ENCODE results near the gene PLAAT3. TPM values are rescaled to one million over a fixed set of nuclear protein-coding genes. Genes with fewer than 3 reads are reported as not detected.
"Not testable (repeated sequence)": the region's sequence is repeated elsewhere in the genome, so short reads cannot be mapped to it uniquely, and the experiment has no call there.

The PLAAT3 gene
- total RNA-seq, 1 experiment from 2014 or later, result 60.1 TPM

GRCh38 chr11:63609536-63609935, 4.7 kb downstream of the PLAAT3 start:
- no peak for DNase-seq (ENCODE audit: low spot score)

- peak; percentile 71 for DNase-seq (ENCODE audit: low spot score)
Observed at GRCh38 chr11:63608353-63609345, 5.6 kb downstream of the PLAAT3 start.

- DNase-seq (ENCODE audit: low spot score), result no peak
Observed at GRCh38 chr11:63603180-63603518, 11.1 kb downstream of the PLAAT3 start.

- DNase-seq (ENCODE audit: low spot score), result peak; percentile 37
Observed at GRCh38 chr11:63602290-63603179, 11.7 kb downstream of the PLAAT3 start.

- DNase-seq (ENCODE audit: low spot score), result peak; percentile 94
Observed at GRCh38 chr11:63599211-63600122, 14.8 kb downstream of the PLAAT3 start.

- no peak for DNase-seq (ENCODE audit: low spot score)
Observed at GRCh38 chr11:63598556-63598955, 15.7 kb downstream of the PLAAT3 start.

GRCh38 chr11:63595296-63595695, 18.9 kb downstream of the PLAAT3 start:
- no peak for DNase-seq (ENCODE audit: low spot score)

GRCh38 chr11:63592975-63593395, 21.2 kb downstream of the PLAAT3 start:
- DNase-seq (ENCODE audit: low spot score), result no peak

- no peak for DNase-seq (ENCODE audit: low spot score)
Observed at GRCh38 chr11:63590024-63590788, 24.0 kb downstream of the PLAAT3 start.

GRCh38 chr11:63589000-63589399, 25.2 kb downstream of the PLAAT3 start:
- no peak for DNase-seq (ENCODE audit: low spot score)

- no peak for DNase-seq (ENCODE audit: low spot score)
Observed at GRCh38 chr11:63586451-63587166, 27.6 kb downstream of the PLAAT3 start.

GRCh38 chr11:63583357-63583677, 30.9 kb downstream of the PLAAT3 start:
- DNase-seq (ENCODE audit: low spot score), result no peak

- peak; percentile 73 for DNase-seq (ENCODE audit: low spot score)
Observed at GRCh38 chr11:63581224-63581623, 33.0 kb downstream of the PLAAT3 start.

GRCh38 chr11:63578882-63579281, 35.4 kb downstream of the PLAAT3 start:
- not testable (repeated sequence) for DNase-seq (ENCODE audit: low spot score)

GRCh38 chr11:63574856-63575602, 39.2 kb downstream of the PLAAT3 start:
- no peak for DNase-seq (ENCODE audit: low spot score)

- peak; percentile 74 for DNase-seq (ENCODE audit: low spot score)
Observed at GRCh38 chr11:63573881-63574855, 40.1 kb downstream of the PLAAT3 start.

- no peak for DNase-seq (ENCODE audit: low spot score)
Observed at GRCh38 chr11:63572026-63572688, 42.1 kb downstream of the PLAAT3 start.

GRCh38 chr11:63569570-63569969, 44.7 kb downstream of the PLAAT3 start:
- DNase-seq (ENCODE audit: low spot score), result no peak

Measured in A172 (cell line).